Measurements from ENCODE around the gene SCO1. TPM values are rescaled to one million over a fixed set of nuclear protein-coding genes. Genes with fewer than 3 reads are reported as not detected.

SCO1 gene
- total and polyA plus RNA-seq, 8 donors, result 3.3 to 12.4 (median 9.4) TPM

DNA sequence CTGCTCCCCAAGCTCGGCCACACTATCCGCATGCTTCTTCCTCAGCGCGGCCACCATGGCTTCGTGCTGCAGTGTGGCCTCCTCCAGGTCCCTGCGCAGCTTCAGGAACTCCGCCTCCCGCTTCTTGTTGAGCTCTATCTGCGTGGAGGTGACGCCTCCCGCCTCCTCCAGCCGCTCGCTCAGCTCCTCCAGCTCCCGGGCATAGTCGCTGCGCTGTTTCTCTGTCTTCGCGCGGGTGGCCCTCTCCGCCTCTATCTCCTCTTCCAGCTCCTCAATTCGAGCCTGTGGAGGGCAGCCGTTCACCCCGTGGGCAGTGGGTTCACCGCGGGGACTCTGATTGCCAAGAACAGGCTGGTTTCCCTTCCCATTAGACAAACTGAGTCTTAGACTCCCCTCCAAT, 59.2 kb downstream of the SCO1 start:
- Histone ChIP-seq H3K27ac (no peak overlapping the region), H3K36me3 (peaks cover 0 to 25% (median 5%) of the 10 kb centered on the region in 3 donors), H3K4me3 (no peak overlapping the region), H3K27me3 (no peaks in the 10 kb centered on the region), H3K9me3 (no peaks in the 10 kb centered on the region), H3K4me1 (no peaks in the 10 kb centered on the region)
- WGBS, 2 donors, result 88 to 91% methylated on average over 25 of the region's 25 CpGs
- intact Hi-C loops (cut with DNase I), result no loop called here
- no peak for DNase-seq
- ATAC-seq, result no peak
- no peak for TF ChIP-seq CTCF (IDR thresholded peaks at IDR 0.05)
- FAIRE-seq, result no peak

DNA sequence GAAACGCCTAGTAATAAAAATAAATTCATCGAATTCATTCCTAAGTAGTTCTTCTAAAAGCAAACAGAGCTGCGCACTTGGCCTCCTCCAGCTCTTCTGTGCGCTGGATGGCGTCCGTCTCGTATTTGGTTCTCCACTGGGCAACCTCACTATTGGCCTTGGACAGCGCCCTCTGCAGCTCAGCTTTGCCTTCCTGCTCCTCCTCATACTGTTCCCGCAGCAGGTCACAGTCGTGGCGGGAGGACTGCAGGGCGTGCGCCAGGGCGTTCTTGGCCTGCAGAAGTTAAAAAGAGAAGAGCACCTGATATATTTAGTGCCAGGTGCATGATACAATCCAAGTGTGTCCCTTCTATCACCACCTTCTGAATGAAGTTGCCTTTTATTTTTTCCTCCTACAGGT, 62.0 kb downstream of the SCO1 start:
- Histone ChIP-seq H3K4me3 (no peak overlapping the region), H3K9me3 (no peaks in the 10 kb centered on the region), H3K36me3 (peaks cover 0 to 13% (median 5%) of the 10 kb centered on the region in 3 donors), H3K27me3 (no peaks in the 10 kb centered on the region), H3K4me1 (no peaks in the 10 kb centered on the region), H3K27ac (no peak overlapping the region)
- DNase-seq (no peak), FAIRE-seq (no peak), ATAC-seq (no peak)
- no peak for TF ChIP-seq CTCF (IDR thresholded peaks at IDR 0.05)
- 92 to 93% methylated on average over 14 of the region's 14 CpGs for WGBS, 2 donors
- intact Hi-C loops (cut with DNase I), result no loop called here

GRCh38 chr17:10633738-10634379, 63.5 kb downstream of the SCO1 start:
- H3K36me3 ChIP-seq, result peaks cover 0 to 9% (median 5%) of the 10 kb centered on the region in 3 donors
- H3K4me1 ChIP-seq, result no peaks in the 10 kb centered on the region
- FAIRE-seq, result no peak
- no peak overlapping the region for H3K4me3 ChIP-seq
- no peak for TF ChIP-seq CTCF (IDR thresholded peaks at IDR 0.05)
- H3K9me3 ChIP-seq, result no peaks in the 10 kb centered on the region
- 86 to 87% methylated on average over 15 of the region's 15 CpGs for WGBS, 2 donors
- no peak for ATAC-seq
- intact Hi-C loops (cut with DNase I), result no loop called here
- H3K27ac ChIP-seq, result no peak overlapping the region
- DNase-seq, result no peak
- H3K27me3 ChIP-seq, result no peaks in the 10 kb centered on the region

DNA sequence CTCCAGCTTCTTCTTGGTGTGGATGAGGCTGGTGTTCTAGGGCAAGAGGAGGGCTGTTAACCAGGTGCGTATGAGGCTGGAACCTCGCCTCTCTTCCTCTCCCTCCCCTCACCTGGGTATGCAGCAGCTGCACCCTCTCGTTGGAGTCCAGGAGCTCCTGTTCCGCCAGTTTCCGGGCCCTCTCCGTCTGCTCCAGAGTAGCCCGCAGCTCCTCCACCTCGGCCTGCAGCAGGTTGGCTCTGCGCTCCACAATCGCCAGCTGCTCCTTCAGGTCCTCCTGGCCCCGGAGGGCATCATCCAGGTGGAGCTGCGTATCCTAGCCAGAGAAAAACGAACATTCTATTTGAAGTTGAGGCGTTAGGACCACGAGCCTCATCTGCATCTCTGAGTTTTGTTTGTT, 65.6 kb downstream of the SCO1 start:
- Histone ChIP-seq H3K27ac (no peak overlapping the region), H3K4me3 (no peak overlapping the region), H3K27me3 (no peaks in the 10 kb centered on the region), H3K4me1 (no peaks in the 10 kb centered on the region), H3K36me3 (no peaks in the 10 kb centered on the region), H3K9me3 (no peaks in the 10 kb centered on the region)
- intact Hi-C loops (cut with DNase I), result no loop called here
- no peak for TF ChIP-seq CTCF (IDR thresholded peaks at IDR 0.05)
- no peak for FAIRE-seq
- DNase-seq, result no peak
- ATAC-seq, result no peak
- WGBS, 2 donors, result 84 to 85% methylated on average over 15 of the region's 15 CpGs

DNA sequence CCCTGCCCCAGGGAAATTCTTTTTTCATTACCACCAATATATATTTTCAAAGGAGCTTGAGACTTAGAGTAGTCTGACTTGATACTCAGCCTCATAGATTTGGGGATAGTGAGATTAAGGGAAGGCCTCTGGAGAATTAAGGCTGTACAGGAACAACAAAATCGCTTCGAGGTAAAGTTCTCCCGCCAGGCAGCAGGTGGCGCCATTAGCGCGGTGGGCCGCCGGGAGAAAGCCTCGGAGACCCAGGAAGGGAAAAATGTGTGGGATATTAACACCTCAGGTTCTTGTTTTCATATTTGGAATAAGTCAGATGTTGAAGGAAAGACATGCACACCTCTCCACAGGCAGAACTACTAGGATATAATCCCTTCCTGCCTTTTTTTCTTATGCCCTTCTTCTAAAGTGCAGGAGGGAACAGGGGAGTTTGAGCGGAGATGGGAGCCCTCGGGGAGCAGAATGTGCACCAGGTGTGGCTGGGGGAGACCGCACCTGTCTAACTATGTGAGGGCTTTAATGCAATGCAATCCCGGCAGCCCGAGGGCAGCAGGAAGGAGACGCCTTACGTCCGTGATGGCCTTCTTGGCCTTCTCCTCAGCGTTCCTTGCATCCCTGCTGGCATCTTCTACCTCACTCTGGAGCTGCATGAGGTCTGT, 66.2 kb downstream of the SCO1 start:
- 53 to 54% methylated on average over 18 of the region's 18 CpGs for WGBS, 2 donors
- DNase-seq, result peak in 2 of 6 donors; percentile 28 to 72

More for the DNA sequence above, 66.2 kb downstream of the SCO1 start:
- H3K4me1 ChIP-seq, result no peaks in the 10 kb centered on the region
- no peak overlapping the region for H3K4me3 ChIP-seq
- H3K36me3 ChIP-seq, result no peaks in the 10 kb centered on the region
- no peaks in the 10 kb centered on the region for H3K9me3 ChIP-seq
- no peaks in the 10 kb centered on the region for H3K27me3 ChIP-seq
- peak in 3 of 4 donors; percentile 51 to 64 (median 51) for TF ChIP-seq CTCF (IDR thresholded peaks at IDR 0.05)
- no peak overlapping the region for H3K27ac ChIP-seq
- intact Hi-C loops (cut with DNase I), result no loop called here
- ATAC-seq (peak in 3 of 4 donors; percentile 32 to 56 (median 44)), FAIRE-seq (no peak)

Data from pancreas (tissue), 10 donors.